CD4-positive, alpha-beta T cell treated with Interferon alpha-2 for 1 hour (primary cell): ENCODE measurements around the gene CLIC2.
"Not testable (repeated sequence)": the region's sequence is repeated elsewhere in the genome, so short reads cannot be mapped to it uniquely, and the experiment has no call there.

Source experiments
- DNase-seq, 2 donors: peaks; one replicate each; pipeline ENCODE4 v3.0.0-alpha.2; 2020 to 2022

The CLIC2 gene

GRCh38 chrX:155334486-155335336 is at the start of gene CLIC2:
CLIC2 (minus strand) TSS chrX:155334614; CDS start chrX:155334427, 187 bp downstream.
- peak in 1 of 2 donors; percentile 0 for DNase-seq

- not testable (repeated sequence) for DNase-seq
These were observed 48.1 kb upstream of the CLIC2 start for GRCh38 chrX:155382529-155382967.

- not testable (repeated sequence) for DNase-seq
These were observed 47.6 kb upstream of the CLIC2 start, which contains the start of gene F8A2 for GRCh38 chrX:155381843-155382528. F8A2 (plus strand) TSS chrX:155382095; CDS start chrX:155382115, 20 bp downstream.

- not testable (repeated sequence) for DNase-seq
These were observed 45.4 kb upstream of the CLIC2 start for GRCh38 chrX:155379802-155380201.

- DNase-seq: not testable (repeated sequence)
These were observed 39.5 kb upstream of the CLIC2 start for GRCh38 chrX:155373777-155374458.

DNA sequence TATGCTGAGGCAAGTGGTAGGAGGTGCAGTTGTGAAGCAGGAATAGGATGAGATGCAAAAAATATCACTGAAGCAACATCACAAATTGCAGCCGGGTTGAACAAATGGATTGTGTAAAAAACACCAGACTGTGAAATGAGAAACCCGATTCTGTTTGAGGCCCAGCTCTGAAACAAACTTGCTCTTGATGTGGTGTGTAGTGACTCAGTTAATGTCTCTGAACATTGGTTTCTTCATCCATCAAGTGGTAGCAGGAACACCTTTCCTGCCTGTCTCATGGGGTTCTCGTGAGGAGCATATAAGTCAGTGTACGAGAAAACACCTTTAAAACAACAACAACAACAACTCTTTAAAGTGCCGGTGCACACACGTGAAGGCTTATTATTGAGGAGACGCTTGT is 29.3 kb upstream of the CLIC2 start:
- DNase-seq: not testable (repeated sequence)

DNA sequence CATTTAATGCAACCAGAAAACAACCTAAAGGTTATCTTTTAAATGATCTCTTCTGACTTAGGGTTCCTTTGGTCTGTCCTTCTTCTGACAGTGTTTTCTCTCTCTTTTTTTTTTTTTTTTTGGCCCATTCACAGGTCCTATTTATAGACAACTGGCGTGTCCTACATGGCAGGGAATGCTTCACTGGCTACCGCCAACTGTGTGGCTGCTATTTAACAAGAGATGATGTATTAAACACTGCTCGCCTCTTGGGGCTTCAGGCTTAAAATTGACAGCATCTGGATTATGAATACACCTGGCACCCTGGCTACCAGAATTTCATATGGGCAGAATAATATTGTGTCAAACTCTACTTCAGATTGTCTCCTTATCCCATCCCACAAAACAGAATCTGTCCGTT is 15.0 kb upstream of the CLIC2 start:
- not testable (repeated sequence) for DNase-seq

GRCh38 chrX:155345689-155346088 is 11.3 kb upstream of the CLIC2 start:
- not testable (repeated sequence) for DNase-seq

DNA sequence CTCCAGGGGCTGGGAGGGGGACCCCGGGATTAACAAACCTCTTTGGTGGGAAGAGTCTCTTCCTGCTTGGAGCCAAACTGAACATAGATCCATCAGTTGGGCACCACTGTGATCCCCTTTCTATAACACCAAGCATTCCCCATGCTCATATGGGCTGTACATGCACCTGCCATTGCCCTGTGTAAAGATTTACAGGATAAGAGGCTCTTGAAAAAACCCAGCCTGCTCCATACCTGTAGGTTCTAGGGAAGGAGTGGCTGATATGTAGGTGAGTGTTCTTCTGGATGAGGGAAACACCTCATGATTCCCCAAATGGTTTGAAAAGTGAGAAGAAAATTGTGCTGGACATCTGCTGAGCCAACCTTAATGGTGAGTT is 911 bp upstream of the CLIC2 start:
- not testable (repeated sequence) for DNase-seq

- no peak for DNase-seq
These were observed 792 bp downstream of the CLIC2 start for GRCh38 chrX:155333544-155334100.

GRCh38 chrX:155330992-155331391 is 3.4 kb downstream of the CLIC2 start:
- no peak for DNase-seq

DNA sequence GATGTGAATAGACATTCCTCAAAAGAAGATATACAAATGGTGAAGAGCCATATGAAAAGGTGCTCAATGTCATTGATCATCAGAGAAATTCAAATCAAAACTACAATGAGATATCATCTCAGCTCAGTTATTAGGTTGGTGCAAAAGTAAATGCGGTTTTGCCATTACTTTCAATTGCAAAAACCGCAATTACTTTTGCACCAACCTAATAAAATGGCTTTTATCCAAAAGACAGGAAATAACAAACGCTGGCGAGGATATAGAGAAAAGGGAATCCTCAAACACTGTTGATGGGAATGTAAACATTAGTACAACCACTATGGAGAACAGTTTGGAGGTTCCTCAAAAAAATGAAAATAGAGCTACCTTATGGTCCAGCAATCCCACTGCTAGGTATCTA is 5.1 kb downstream of the CLIC2 start:
- DNase-seq: no peak

- no peak for DNase-seq
These were observed 7.8 kb downstream of the CLIC2 start for GRCh38 chrX:155326610-155327009.

DNA sequence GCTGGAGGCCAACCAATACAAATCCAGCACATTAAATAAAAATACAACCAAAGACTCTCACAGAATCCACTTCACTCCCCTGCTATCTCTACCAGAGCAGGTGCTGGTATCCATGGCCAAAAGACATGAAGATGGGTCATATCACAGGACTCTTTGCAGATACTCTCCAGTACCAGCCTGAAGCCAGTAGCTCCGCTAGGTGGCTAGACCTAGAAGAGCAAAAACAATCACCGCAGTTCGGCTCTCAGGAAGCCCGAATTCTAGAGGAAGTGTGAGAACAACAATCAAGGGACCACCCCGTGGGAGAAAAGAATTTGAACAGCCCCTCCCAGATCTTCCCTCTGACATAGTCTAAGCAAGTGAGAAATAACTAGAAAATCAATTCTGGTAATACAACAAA is 20.2 kb downstream of the CLIC2 start:
- no peak for DNase-seq

GRCh38 chrX:155313766-155314165 is 20.6 kb downstream of the CLIC2 start:
- DNase-seq: no peak

DNA sequence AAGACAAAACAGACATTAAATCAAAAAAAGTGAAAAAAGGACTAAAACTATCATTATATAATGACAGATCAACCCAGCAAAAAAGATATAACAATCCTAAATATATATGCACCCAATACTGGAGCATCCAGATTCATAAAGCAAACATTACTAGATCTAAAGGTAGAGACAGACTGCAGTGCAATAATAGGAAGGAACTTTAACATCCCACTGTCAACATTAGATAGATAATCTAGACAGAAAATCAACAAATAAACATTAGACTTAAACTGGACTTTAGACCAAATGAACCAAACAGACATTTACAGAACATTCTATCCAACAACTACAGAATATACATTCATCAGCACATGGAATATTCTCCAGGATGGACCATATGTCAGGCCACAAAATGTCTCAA is 40.6 kb downstream of the CLIC2 start:
- DNase-seq: no peak

DNA sequence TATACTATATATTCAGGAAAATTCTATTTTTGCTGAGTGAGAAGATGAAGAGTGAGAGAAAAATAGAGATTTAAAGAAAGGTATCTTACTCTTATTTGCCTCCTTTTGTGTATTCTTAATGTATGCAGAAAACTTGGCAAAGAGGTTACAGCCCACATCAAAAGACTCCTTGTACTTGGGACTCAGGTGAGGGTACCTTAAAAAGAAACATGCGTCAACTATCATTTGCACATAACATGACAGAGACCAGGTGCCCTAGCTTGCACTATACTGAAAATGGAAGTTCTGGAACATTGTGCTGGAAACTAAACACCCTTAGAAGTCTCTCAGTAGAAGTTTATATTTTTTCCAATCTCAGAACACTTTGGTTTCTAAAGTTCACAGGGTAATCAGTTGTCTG is 54.5 kb downstream of the CLIC2 start:
- DNase-seq: no peak

- no peak for DNase-seq
These were observed 63.4 kb downstream of the CLIC2 start for GRCh38 chrX:155270969-155271368.

DNA sequence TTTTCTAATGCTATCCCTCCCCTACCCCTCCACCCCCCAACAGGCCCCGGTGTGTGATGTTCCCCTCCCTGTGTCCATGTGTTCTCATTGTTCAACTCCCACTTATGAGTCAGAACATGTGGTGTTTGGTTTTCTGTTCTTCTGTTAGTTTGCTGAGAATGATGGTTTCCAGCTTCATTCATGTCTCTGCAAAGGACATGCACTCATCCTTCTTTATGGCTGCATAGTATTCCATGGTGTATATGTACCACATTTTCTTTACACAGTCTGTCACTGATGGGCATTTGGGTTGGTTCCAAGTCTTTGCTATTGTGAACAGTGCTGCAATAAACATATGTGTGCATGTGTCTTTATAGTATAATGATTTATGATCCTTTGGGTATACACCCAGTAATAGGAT is 66.4 kb downstream of the CLIC2 start:
- not testable (repeated sequence) for DNase-seq

GRCh38 chrX:155266439-155266838 is 68.0 kb downstream of the CLIC2 start:
- no peak for DNase-seq

DNA sequence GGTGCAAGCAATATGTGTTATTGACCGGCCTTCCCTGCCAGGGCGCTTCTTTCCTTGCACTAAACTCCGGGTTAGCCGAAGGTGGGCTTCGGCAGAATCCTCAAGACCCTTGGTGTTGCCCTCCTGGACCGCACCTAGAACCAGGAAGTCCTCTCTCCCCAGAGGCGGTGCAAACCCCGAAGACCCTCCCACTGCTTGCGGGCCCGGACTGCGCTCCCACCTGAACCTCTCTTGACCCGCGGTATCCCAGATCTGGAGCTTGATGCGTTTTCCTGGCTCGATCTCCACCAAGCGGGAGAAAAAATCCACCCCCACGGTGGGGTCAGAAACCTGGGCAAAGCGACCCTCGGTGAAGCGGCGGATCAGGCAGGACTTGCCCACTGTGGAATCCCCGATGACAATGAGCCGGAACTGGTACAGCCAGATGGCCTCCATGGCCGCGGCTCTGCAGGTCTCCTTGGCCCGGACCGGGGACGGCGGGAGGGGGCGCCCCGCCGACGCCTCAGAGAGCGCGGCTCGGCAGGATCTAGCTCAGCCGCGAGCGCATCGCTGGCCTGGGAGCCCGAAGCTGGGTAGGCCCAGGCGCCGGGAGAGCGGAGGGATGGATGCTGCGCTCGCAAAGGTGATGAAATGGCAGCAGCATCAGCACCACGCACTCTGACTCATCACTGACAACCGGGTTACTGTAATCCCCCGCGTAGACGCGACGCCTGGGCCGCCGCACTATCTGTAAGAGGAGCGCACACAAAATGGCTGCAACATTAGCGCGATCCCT is 70.4 kb downstream of the CLIC2 start, which contains the start of gene RAB39B:
Gene RAB39B, minus strand, starts transcription at position 638 of the 775 bp plus-strand sequence. Its CDS starts 203 bp downstream, at position 435.
- DNase-seq: peak; percentile 60 to 71
